ENCODE data around the gene KNDC1.

Gene KNDC1

GRCh38 chr10:133196221-133196915 lies 36.3 kb downstream of the KNDC1 start:
- DNase-seq = no peak

- no peak for DNase-seq
Measured at GRCh38 chr10:133196936-133197758, 37.1 kb downstream of the KNDC1 start.

- DNase-seq = no peak
Measured at GRCh38 chr10:133197786-133198185, 37.8 kb downstream of the KNDC1 start.

GRCh38 chr10:133198206-133198605 lies 38.2 kb downstream of the KNDC1 start:
- DNase-seq = no peak

- no peak for DNase-seq
Measured at GRCh38 chr10:133198621-133199487, 38.8 kb downstream of the KNDC1 start.

- no peak for DNase-seq
Measured at GRCh38 chr10:133199488-133199885, 39.5 kb downstream of the KNDC1 start.

- DNase-seq = no peak
Measured at GRCh38 chr10:133199992-133200611, 40.1 kb downstream of the KNDC1 start.

- DNase-seq = no peak
Measured at GRCh38 chr10:133200621-133201031, 40.6 kb downstream of the KNDC1 start.

GRCh38 chr10:133201151-133201947 lies 41.3 kb downstream of the KNDC1 start:
- no peak for DNase-seq

GRCh38 chr10:133201948-133202725 lies 42.1 kb downstream of the KNDC1 start:
- no peak for DNase-seq

- no peak for DNase-seq
Measured at GRCh38 chr10:133202778-133203651, 43.0 kb downstream of the KNDC1 start.

GRCh38 chr10:133203652-133204195 lies 43.7 kb downstream of the KNDC1 start:
- DNase-seq = no peak

GRCh38 chr10:133204226-133205015 lies 44.4 kb downstream of the KNDC1 start:
- DNase-seq = no peak

GRCh38 chr10:133205146-133205545 lies 45.1 kb downstream of the KNDC1 start:
- no peak for DNase-seq

- no peak for DNase-seq
Measured at GRCh38 chr10:133206356-133207040, 46.5 kb downstream of the KNDC1 start.

- no peak for DNase-seq
Measured at GRCh38 chr10:133207041-133207600, 47.1 kb downstream of the KNDC1 start.

GRCh38 chr10:133207627-133208026 lies 47.6 kb downstream of the KNDC1 start:
- DNase-seq = no peak

- no peak for DNase-seq
Measured at GRCh38 chr10:133208466-133208865, 48.4 kb downstream of the KNDC1 start.

Data from NCI-H524 treated with DMSO at 0.1 percent for 48 hours (cell line).